Stimulated activated CD4-positive, alpha-beta T cell treated with anti-CD3 and anti-CD28 coated beads, TNF-alpha, amount 100 ng/mL, for 4 hours (primary cell): ENCODE data around the gene ATP7B.

ENCODE experiments used
- DNase-seq, 3 experiments: peaks; one replicate each; pipeline ENCODE4 v3.0.0-alpha.2; 2020; ENCODE audit warnings: low read depth in 3 of 3

Gene ATP7B

GRCh38 chr13:51950722-51951121 lies 60.5 kb downstream of the ATP7B start:
- DNase-seq = no peak

DNA sequence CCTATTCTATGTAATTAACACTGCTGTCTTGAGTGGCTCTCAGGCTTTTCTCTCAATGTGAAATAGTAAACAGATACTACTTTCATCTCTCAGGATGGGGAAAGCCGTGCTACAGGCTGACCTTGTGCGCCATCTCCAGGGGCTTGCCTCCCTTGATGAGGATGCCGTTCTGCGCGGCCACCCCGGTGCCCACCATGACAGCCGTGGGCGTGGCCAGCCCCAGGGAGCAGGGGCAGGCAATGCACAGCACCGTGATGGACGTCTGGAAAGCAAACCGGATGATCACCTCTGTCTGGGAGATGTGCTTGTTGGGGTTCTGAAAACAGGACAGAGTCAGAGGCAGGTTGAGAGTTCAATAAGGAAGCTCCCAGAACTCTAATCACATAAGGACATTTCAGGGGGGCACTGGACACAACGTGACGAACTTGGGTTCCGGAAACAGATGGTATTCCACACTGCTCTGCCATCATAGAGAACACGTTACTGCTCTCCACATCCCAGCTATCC lies 65.0 kb downstream of the ATP7B start:
- no peak for DNase-seq

DNA sequence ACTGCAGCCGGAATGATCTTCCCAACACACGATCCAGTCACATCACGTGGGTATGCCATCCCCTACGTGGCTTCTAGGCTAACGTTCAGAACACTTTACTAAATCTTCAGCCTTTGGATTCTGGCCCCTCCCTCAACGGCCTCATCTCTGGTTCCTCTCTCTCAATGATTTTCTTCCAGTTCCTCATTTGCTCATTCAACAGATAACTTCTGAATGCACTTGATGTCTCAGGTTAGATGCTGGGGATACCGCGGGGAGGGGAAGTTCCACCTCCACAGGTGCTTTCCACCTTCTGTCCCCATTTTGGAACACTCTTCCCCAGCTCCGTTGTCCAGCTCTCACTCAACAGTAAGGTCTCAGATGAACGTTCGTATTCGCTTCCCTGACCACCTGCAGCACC lies 66.1 kb downstream of the ATP7B start:
- DNase-seq = no peak

GRCh38 chr13:51944428-51944827 lies 66.8 kb downstream of the ATP7B start:
- DNase-seq = no peak

DNA sequence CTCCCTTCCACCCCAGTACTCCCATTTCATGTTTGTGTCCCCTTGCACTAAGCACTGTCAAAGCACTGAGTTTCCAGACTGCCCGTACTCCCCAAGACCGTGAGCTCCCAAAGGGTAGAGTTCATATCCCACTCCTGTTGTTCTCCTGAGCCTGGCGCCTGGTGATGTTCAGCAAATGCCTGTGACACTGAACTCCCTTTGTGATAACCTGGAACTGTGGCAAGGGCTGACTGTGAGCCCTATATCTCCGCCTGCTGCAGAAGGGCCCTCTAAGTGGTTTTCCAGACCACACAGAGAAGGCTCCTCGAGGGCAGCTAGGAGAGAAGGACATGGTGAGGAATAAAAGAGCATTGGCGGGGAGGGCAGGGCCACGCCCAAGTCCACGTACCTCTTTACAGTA lies 67.5 kb downstream of the ATP7B start:
- no peak for DNase-seq

DNA sequence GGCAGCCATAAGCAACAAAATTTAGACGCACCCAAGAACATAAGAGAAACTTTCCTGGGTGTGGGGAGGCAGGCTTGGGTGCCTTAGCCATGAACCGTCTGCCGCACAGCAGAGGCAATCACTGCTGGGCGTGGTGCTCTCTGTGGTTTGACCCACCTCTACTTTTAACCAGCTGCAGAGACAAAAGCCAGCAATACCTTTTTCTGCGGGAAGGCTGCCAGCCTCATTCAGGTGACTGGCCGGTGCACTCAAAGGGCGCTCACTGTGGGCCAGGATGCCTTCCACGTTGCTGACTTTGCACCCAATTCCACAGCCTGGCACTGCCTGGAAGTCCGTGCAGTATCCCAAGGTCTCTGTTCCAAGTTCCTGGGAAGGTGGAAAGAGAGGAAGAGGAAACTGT lies 69.1 kb downstream of the ATP7B start:
- DNase-seq = peak in 1 of 3 experiments; percentile 5

DNA sequence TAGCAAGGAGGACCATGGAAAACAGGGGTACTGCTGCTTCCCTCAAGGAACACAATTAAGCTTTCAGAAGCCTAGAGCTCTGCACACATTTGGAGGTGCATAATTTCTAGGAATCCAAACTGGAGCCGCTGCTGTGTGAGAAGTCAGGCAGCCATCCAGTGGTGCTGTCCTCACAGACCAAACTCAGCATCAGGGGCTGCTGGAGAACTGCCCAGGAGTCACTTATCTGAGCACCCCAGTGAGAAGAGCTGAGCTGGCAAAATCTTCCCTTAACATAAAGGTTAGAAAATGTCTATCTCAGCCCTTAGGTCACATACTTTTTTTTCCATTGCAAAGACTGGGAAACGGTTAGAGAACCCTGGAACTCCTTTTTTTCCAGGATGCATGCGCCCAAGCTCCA lies 72.8 kb downstream of the ATP7B start:
- DNase-seq = no peak

GRCh38 chr13:51937320-51938290 lies 73.6 kb downstream of the ATP7B start:
- DNase-seq = no peak

DNA sequence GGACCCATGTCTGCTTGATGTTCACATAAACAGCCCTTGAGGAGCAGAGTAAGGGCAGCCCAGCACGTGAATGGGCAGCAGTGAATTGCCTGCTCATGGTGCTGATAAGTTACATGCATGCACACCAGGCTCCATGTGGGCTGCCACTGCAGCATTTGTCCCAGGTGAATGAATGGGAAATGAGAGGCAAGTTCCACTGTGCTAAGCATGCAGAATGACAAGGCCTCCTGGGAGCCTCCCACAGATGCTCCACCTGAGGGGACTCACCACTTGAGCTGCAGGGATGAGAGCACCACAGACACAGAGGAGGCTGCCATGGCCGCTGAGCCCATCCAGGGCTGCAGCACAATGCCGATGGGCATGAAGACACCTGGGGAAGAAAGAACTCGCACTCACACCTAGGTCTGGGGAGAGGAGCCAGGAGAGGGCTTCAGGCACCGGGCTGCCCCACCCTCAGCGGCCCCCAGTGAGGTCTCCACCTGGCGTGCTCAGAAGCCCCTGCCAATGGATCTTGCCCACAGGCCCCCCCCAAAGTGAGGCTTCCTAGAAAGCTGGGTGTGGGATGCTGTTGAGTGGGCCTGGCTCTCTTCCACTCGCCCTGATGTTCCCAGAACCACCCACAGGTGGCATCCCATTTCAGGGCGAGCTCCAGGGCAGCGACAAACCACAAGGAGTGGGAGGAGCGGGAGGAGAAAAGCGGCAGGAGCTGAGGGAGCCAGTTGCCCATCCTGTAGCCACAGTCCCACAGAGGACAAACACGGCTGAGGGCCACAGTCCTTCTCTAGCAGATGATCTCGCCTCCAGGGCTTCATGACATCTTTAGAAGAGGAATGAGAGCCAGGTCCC lies 75.7 kb downstream of the ATP7B start:
- DNase-seq = no peak

- no peak for DNase-seq
These were observed 76.7 kb downstream of the ATP7B start for GRCh38 chr13:51934461-51935087.

DNA sequence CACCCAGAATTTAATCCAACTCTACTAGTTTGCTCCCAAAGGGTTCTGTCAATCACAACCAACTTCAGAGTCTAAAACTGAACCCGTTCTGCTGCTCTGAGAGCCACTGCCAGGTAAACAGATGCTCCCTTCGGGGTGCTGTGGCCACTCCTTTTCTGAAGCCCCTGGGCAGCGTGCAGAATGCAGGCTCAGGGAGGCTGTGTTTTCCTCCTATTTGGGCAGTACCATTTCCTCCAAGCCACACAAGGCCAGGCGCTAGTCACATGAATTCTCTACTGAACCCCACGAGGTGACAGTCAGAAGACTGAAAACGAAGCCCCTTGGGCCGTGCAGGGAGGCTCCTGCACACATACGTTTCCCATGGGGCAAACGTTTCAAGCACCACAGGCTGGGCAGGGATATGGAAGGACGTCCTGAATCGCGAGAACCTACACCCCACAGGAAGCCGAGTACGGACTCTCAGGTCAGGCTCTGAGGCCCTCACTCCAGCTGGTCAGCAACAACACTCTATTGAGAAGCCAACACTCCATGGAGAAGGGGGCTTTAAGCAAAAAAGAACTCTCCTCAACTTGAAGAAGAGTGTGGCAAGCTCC lies 77.7 kb downstream of the ATP7B start:
- no peak for DNase-seq

GRCh38 chr13:51932231-51932630 lies 79.0 kb downstream of the ATP7B start:
- DNase-seq = no peak

DNA sequence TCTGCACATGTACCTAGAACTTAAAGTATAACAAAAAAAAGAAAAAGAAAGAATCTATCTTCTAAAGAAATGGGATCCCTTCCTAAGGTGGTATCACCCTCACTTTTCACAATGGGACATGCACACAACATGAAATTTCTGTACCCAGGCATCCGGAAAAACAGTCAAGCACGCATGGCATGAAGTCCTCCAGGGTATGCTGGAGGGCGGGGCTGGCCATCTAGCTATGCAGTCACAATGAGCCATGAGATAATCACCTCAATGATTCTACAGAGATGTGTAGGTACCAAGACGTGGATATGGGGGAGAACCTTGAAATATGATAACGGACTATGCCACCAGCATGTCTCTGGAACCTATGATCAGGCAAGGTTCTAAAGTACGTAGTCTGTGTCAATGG lies 79.6 kb downstream of the ATP7B start:
- DNase-seq = no peak

- DNase-seq = no peak
These were observed 81.6 kb downstream of the ATP7B start for GRCh38 chr13:51929699-51930098.

DNA sequence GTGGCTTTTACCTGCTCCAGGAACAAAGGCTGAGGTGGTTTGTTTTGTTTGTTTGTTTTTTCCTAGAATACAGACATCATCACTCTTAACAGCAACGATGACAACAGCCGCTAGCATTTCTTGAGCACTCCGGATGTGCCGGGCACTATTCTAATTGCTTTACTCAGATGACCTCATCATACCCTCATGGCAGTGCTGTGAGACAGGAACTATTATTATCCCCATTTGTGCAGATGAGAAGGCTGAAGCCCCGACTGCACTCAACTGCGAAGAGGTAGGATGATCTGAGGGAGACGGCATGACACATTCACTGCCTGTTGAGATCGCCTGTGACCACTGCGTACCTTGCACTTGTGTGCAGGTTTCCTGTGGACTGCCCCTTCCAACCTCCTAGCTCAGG lies 83.0 kb downstream of the ATP7B start:
- DNase-seq = no peak

DNA sequence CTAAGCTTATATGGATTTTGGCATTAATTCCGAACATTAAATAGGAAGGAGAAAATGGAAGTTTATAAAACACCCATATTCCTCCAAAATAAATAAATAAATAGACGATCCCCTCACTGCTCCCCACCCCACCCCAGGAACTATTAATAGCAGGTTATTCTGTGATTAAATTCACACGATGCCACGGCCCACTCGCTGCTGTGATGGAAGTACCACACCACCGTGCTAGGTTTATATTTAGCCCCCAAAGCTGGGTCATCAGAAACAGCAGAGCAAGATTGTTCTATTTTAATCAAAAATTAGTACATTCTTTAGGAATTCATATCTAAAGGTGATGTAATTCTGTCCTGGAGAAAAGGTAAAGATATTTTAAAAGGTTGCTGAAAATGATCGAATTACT lies 84.1 kb downstream of the ATP7B start:
- DNase-seq = no peak

GRCh38 chr13:51926528-51926885 lies 84.7 kb downstream of the ATP7B start:
- DNase-seq = no peak

DNA sequence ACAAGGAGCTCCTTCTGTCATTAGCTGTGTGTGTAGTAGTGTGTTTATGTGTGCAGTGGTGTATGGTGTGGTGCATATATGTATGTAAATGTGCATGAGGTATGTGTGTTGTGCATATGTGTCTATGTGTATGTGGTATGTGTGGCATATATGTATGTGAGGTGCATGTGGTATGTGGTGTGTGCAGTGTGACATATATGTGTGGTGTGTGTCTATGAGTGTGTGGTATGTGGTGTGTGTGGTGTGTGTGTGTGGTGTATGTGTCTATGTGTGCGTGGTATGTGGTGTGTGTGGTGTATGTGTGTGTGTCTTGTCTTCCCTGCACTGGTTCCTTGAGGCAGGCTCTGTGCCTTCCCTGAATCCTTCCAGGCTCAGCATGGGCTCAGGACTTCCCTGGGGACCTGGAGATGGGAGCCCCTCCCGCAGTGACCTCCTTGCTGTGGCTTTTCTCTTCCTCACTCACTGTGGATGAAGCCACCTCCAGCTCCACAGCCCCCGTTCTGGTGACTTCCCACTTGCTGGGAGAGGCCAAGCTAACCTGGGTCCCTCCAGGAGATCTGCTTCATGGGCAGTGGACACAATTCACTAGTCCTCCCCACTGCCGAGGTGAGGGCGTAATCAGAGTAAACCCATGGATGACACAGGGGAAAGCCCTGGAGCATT lies 85.3 kb downstream of the ATP7B start:
- DNase-seq = no peak

- DNase-seq = no peak
These were observed 86.3 kb downstream of the ATP7B start for GRCh38 chr13:51924756-51925544.

- no peak for DNase-seq
These were observed 87.2 kb downstream of the ATP7B start for GRCh38 chr13:51923983-51924539.
